H1 (cell line): Measurements from ENCODE around the gene GMEB1. TPM values are rescaled to one million over a fixed set of nuclear protein-coding genes. Genes with fewer than 3 reads are reported as not detected.

Experiments
- BCL11A ChIP-seq, 2 experiments: IDR thresholded peaks; one replicate each; pipeline ENCODE4 v1.6.1; 2011; ENCODE audit warnings: low read depth in 2 of 2, low read length in 2 of 2, mild to moderate bottlenecking in 2 of 2
- CHD2 ChIP-seq: IDR thresholded peaks from 2 replicates; pipeline ENCODE4 v1.6.1; 2012; ENCODE audit warnings: low read length, improper control_type of control experiment
- RXRA ChIP-seq: IDR thresholded peaks from 2 replicates; pipeline ENCODE4 v1.6.1; 2011; ENCODE audit warnings: low read depth, mild to moderate bottlenecking, low read length, moderate library complexity; ENCODE audit not compliant: insufficient read depth
- SP1 ChIP-seq: IDR thresholded peaks from 2 replicates; pipeline ENCODE4 v1.6.1; 2011; ENCODE audit warnings: low read depth, low read length
- SP2 ChIP-seq: IDR thresholded peaks from 2 replicates; pipeline ENCODE4 v1.6.1; 2012; ENCODE audit warnings: mild to moderate bottlenecking, low read length, inconsistent platforms
- YY1 ChIP-seq: IDR thresholded peaks from 2 replicates; pipeline ENCODE4 v1.6.1; 2011; ENCODE audit warnings: low read depth, mild to moderate bottlenecking, low read length
- polyA plus RNA-seq, 7 experiments: library from polyadenylated mRNA; depleted of rRNA in 3 of 7; stranded (reverse) in 5 of 7; unstranded in 2 of 7; fragments of >200 nt in 5 of 7; fragments of 200-250 nt in 2 of 7; gene quantifications; 1 replicate in 5 of 7; 2 replicates in 1 of 7; 4 replicates in 1 of 7; pipeline versions ENCODE4 v1.2.1 to v1.2.3, GENCODE V29; 2011 to 2013; ENCODE audit warnings: missing spikeins in 2 of 7, mixed read lengths in 2 of 7
- total RNA-seq: library from RNA; stranded (reverse); fragmentation: NEBNext Ultra II Directional; extraction: Animal tissue kit (Norgen Biotek cat#: 25700); gene quantifications from 2 replicates; pipeline ENCODE4 v1.2.1, GENCODE V29; 2021

GMEB1 gene
- total and polyA plus RNA-seq, 2 of the 8 experiments (the other 6 are each of a cell fraction or from before 2014, with no cell fraction given), result 13.3 to 26.2 TPM

DNA sequence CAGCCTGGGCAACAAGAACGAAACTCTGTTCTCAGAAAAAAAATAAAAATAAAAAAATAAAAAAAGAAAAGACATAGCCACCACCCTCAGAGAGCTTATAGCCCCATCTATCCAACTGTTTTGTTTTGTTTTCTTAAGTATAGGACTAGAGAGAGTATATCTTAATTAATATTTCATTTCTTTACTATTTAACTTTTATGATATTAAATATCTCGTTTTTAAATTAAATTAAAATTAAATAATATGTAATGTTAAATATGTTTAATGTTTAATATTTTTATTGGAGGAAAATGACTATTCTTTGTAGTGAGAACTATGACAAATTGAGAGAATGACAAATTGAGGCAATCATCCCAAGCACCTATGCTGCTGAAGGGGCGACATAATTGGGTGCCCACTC lies 35.0 kb downstream of the GMEB1 start (continued):
- TF ChIP-seq RXRA, result no peak
- TF ChIP-seq BCL11A (IDR thresholded peaks at IDR 0.05; ENCODE audit: low read depth in 2 of 2, low read length in 2 of 2), result no peak
- TF ChIP-seq YY1, result no peak
- no peak for TF ChIP-seq CHD2
- no peak for TF ChIP-seq SP1
- TF ChIP-seq SP2, result no peak
